DND-41 (cell line): ENCODE data around the gene CADPS.

ENCODE experiments used
- ATAC-seq: fragments of 200-7000 bp; cut with Tn5 transposase; 3 replicates; pipeline ENCODE4 v1.9.1; 2021; ENCODE audit warnings: low read depth; ENCODE audit not compliant: insufficient read depth
- DNase-seq: peaks from one replicate; pipeline ENCODE4 v3.0.0-alpha.2; 2020
- H2AFZ ChIP-seq: 2 replicates; pipeline ENCODE4 v1.6.0; 2012; ENCODE audit warnings: low read depth, low read length
- H3K27ac ChIP-seq: 2 replicates; pipeline ENCODE4 v1.5.1; 2012; ENCODE audit warnings: low read length, inconsistent platforms
- H3K27me3 ChIP-seq: fragments of 200-600 bp; sonication (generic); 2 replicates; pipeline ENCODE4 v1.6.0; 2012; ENCODE audit warnings: low read length, mild to moderate bottlenecking, inconsistent platforms; ENCODE audit not compliant: insufficient read depth, poor library complexity
- H3K36me3 ChIP-seq: 2 replicates; pipeline ENCODE4 v1.5.1; 2012; ENCODE audit warnings: low read length, inconsistent platforms; ENCODE audit not compliant: insufficient read depth
- H3K4me1 ChIP-seq: 2 replicates; pipeline ENCODE4 v1.5.1; 2012; ENCODE audit warnings: mild to moderate bottlenecking, low read length; ENCODE audit not compliant: insufficient read depth
- H3K4me2 ChIP-seq: 2 replicates; pipeline ENCODE4 v1.6.0; 2012; ENCODE audit warnings: mild to moderate bottlenecking, moderate library complexity, low read length, inconsistent platforms; ENCODE audit not compliant: insufficient read depth
- H3K4me3 ChIP-seq, 2 experiments: fragments of 200-600 bp in 1 of 2; shearing (Covaris generic) in 1 of 2; 2 replicates each; pipeline ENCODE4 v1.5.1; 2012 to 2016; ENCODE audit warnings: inconsistent platforms in 2 of 2, low read length in 2 of 2, mild to moderate bottlenecking in 2 of 2, low read depth in 1 of 2, moderate library complexity in 1 of 2
- H3K79me2 ChIP-seq: 2 replicates; pipeline ENCODE4 v1.6.0; 2012; ENCODE audit warnings: low read length, inconsistent platforms; ENCODE audit not compliant: insufficient read depth
- H3K9ac ChIP-seq: 2 replicates; pipeline ENCODE4 v1.6.0; 2012; ENCODE audit warnings: low read depth, mild to moderate bottlenecking, inconsistent platforms, low read length, moderate library complexity
- H3K9me3 ChIP-seq: 2 replicates; pipeline ENCODE4 v1.5.1; 2012; ENCODE audit warnings: low read length, moderate library complexity, mild to moderate bottlenecking, inconsistent platforms; ENCODE audit not compliant: insufficient read depth, severe bottlenecking
- H4K20me1 ChIP-seq: 2 replicates; pipeline ENCODE4 v1.6.0; 2012; ENCODE audit warnings: low read length; ENCODE audit not compliant: insufficient read depth
- EZH2 ChIP-seq: IDR thresholded peaks from 3 replicates; pipeline ENCODE4 v1.6.1; 2012; ENCODE audit warnings: borderline replicate concordance, low read depth, mild to moderate bottlenecking, moderate library complexity, low read length, inconsistent platforms; ENCODE audit not compliant: severe bottlenecking
- TF ChIP-seq, protein P1 (sequence below): IDR thresholded peaks from 2 replicates; pipeline ENCODE4 v1.5.1; 2012; ENCODE audit warnings: borderline replicate concordance, low read length, moderate library complexity, mild to moderate bottlenecking; ENCODE audit not compliant: poor library complexity, severe bottlenecking; ENCODE audit errors: extremely low read depth

CADPS gene

DNA sequence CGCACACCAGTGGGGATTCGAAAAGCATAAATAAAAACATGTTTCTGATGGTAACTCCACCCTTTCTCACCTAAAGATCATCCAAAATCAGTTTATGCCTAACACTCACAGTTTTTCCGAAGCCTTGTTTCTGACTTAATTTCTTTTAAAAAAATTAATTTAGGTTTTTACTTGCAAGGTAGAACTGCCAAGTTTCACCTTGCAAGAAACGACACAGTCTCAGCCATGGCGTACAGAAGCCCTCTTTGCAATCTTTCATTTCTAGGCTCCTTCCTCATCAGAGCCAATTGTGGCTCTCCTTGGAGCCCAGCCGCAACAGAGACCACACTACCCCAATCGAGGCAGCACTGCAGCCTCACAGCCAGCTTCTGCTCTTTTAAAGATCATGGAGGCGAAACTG, 470.9 kb downstream of the CADPS start:
- ATAC-seq (no peak), DNase-seq (no peak)
- H3K27ac ChIP-seq, result no peak overlapping the region
- H3K4me1 ChIP-seq, result no peaks in the 10 kb centered on the region
- H3K9ac ChIP-seq, result no peak overlapping the region
- H3K4me3 ChIP-seq, result no peak overlapping the region
- no peaks in the 10 kb centered on the region for H3K36me3 ChIP-seq
- H3K4me2 ChIP-seq, result no peak overlapping the region
- no peak overlapping the region for H2AFZ ChIP-seq
- no peak for TF ChIP-seq EZH2
- TF ChIP-seq, protein P1, sequence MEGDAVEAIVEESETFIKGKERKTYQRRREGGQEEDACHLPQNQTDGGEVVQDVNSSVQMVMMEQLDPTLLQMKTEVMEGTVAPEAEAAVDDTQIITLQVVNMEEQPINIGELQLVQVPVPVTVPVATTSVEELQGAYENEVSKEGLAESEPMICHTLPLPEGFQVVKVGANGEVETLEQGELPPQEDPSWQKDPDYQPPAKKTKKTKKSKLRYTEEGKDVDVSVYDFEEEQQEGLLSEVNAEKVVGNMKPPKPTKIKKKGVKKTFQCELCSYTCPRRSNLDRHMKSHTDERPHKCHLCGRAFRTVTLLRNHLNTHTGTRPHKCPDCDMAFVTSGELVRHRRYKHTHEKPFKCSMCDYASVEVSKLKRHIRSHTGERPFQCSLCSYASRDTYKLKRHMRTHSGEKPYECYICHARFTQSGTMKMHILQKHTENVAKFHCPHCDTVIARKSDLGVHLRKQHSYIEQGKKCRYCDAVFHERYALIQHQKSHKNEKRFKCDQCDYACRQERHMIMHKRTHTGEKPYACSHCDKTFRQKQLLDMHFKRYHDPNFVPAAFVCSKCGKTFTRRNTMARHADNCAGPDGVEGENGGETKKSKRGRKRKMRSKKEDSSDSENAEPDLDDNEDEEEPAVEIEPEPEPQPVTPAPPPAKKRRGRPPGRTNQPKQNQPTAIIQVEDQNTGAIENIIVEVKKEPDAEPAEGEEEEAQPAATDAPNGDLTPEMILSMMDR, result no peak
- H3K79me2 ChIP-seq, result no peaks in the 10 kb centered on the region
- H3K27me3 ChIP-seq, result peaks cover 6% of the 10 kb centered on the region
- no peaks in the 10 kb centered on the region for H3K9me3 ChIP-seq
- no peaks in the 10 kb centered on the region for H4K20me1 ChIP-seq

DNA sequence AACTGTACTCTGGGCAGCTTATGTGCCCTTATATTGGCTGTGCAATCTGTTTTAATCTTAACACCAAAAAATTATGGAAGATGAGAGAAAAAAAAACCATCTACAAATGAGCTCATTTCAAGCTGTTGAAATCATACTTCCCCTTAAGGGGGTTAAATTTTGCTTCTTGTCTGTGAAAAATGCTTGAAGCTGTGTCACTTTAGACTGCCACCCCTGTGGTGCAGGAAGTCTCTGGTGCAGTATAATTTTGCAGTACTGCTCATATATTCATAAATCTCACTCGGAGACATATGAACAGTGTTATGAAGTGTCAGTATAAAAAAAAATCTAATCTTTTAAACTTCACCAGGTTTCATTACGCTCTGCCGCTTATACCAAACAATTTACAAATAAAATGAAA, 471.5 kb downstream of the CADPS start:
- Histone ChIP-seq H3K4me3 (no peak overlapping the region), H3K79me2 (no peaks in the 10 kb centered on the region), H3K4me1 (no peaks in the 10 kb centered on the region), H3K27ac (no peak overlapping the region), H4K20me1 (no peaks in the 10 kb centered on the region), H3K9me3 (no peaks in the 10 kb centered on the region), H3K9ac (no peak overlapping the region), H2AFZ (no peak overlapping the region), H3K27me3 (peaks cover 5% of the 10 kb centered on the region), H3K36me3 (no peaks in the 10 kb centered on the region), H3K4me2 (no peak overlapping the region)
- ATAC-seq (no peak), DNase-seq (no peak)
- TF ChIP-seq EZH2, result no peak
- TF ChIP-seq, protein P1, result no peak

DNA sequence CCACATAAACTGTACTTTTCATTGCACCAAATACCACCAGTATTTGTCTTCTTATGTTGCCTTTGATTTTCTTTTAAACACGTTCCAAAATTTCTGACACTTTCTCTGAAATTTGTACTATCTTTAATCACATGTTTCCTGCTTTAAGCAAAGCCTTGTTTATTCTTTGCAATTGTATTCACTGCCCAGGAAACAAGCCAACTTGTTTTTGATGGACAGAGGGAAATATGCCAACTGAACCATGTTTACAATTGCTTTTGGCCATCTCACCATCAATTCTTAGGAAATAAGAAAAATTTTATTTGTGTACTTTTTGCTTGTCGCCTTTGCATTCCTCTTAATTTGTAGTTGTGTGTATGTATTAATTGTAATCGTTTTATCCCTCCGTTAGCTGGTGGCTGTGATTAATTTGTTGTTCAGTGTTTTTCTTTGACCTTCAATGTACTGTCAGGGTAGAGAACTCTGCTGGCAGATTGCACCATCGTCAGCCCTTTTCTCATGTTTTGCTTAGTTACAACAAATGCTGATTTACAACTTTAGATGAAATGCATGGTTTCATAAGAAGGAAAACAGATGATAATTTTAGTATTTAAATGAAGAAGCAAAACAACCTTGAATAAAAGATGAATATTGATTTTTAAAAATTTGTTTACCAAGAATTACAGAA, 482.5 kb downstream of the CADPS start:
- Histone ChIP-seq H3K4me3 (no peak overlapping the region), H2AFZ (no peak overlapping the region), H3K9me3 (no peaks in the 10 kb centered on the region), H3K4me1 (no peaks in the 10 kb centered on the region), H3K4me2 (no peak overlapping the region), H3K27me3 (peaks cover 2% of the 10 kb centered on the region), H3K36me3 (no peaks in the 10 kb centered on the region), H3K27ac (no peak overlapping the region), H3K79me2 (no peaks in the 10 kb centered on the region), H3K9ac (no peak overlapping the region), H4K20me1 (no peaks in the 10 kb centered on the region)
- DNase-seq (no peak), ATAC-seq (no peak)
- TF ChIP-seq EZH2, result no peak
- TF ChIP-seq, protein P1, result no peak
